IMR-90 (cell line): ENCODE measurements around the gene ATL2. TPM values are rescaled to one million over a fixed set of nuclear protein-coding genes. Genes with fewer than 3 reads are reported as not detected.

ENCODE experiments used
- ATAC-seq: fragments of 200-7000 bp; cut with Tn5 transposase; 2 replicates; pipeline ENCODE4 v1.9.1; 2020; ENCODE audit warnings: low read depth, mild to moderate bottlenecking, moderate library complexity
- BruUV-seq: library from RNA; stranded (reverse); fragments of 400-500 nt; replicated peaks from 2 replicates; lab custom pipeline; 2021; lab: Mats Ljungman, UMichigan
- CTCF ChIA-PET: fragments of 300-600 bp; formaldehyde crosslinking; extraction: SDS; loops from one replicate; lab custom pipeline; 2021; ENCODE audit warnings: antibody characterized with exemption; lab: Yijun Ruan, JAX
- POLR2A ChIA-PET: fragments of 300-600 bp; sonication (Branson Sonifier 250); formaldehyde crosslinking; loops from one replicate; lab custom pipeline; 2022; ENCODE audit warnings: antibody characterized with exemption; ENCODE audit not compliant: unreplicated experiment; lab: Charles Lee
- DNase-seq: peaks from one replicate; pipeline ENCODE4 v3.0.0; 2013
- H2AFZ ChIP-seq: replicated peaks from 2 replicates; pipeline ENCODE3; 2013; ENCODE audit warnings: low read length, mild to moderate bottlenecking; ENCODE audit not compliant: poor library complexity
- H2AK5ac ChIP-seq: 2 replicates; pipeline ENCODE4 v1.6.1; 2013; ENCODE audit warnings: low read depth, low read length, inconsistent platforms
- H2AK9ac ChIP-seq: replicated peaks from 2 replicates; pipeline ENCODE3; 2013; ENCODE audit warnings: mild to moderate bottlenecking, low read depth, low read length, moderate library complexity; ENCODE audit not compliant: poor library complexity
- H2BK120ac ChIP-seq: 2 replicates; pipeline ENCODE4 v1.6.1; 2013; ENCODE audit warnings: low read depth, low read length, inconsistent platforms
- H2BK15ac ChIP-seq: 3 replicates; pipeline ENCODE4 v1.6.1; 2013; ENCODE audit warnings: low read depth, low read length, inconsistent platforms
- H2BK20ac ChIP-seq: 2 replicates; pipeline ENCODE4 v1.6.1; 2013; ENCODE audit warnings: low read depth, mild to moderate bottlenecking, inconsistent platforms, low read length, moderate library complexity
- H2BK5ac ChIP-seq: 2 replicates; pipeline ENCODE4 v1.6.1; 2013; ENCODE audit warnings: mild to moderate bottlenecking, low read depth, low read length, inconsistent platforms; ENCODE audit not compliant: poor library complexity, severe bottlenecking
- H3K14ac ChIP-seq: replicated peaks from 2 replicates; pipeline ENCODE4 v1.6.1; 2013; ENCODE audit warnings: low read depth, low read length, inconsistent platforms
- H3K18ac ChIP-seq: 2 replicates; pipeline ENCODE4 v1.6.1; 2013; ENCODE audit warnings: low read depth, low read length, control low read depth
- H3K23ac ChIP-seq: 2 replicates; pipeline ENCODE4 v1.6.1; 2013; ENCODE audit warnings: low read depth, low read length, inconsistent platforms
- H3K27ac ChIP-seq: 2 replicates; pipeline ENCODE4 v1.5.1; 2013; ENCODE audit warnings: mild to moderate bottlenecking, control low read depth, low read length; ENCODE audit not compliant: insufficient read depth
- H3K27me3 ChIP-seq: 2 replicates; pipeline ENCODE4 v1.6.1; 2013; ENCODE audit warnings: low read length; ENCODE audit not compliant: control insufficient read depth, insufficient read depth
- H3K36me3 ChIP-seq: 2 replicates; pipeline ENCODE4 v1.6.1; 2013; ENCODE audit warnings: low read length, mixed read lengths; ENCODE audit not compliant: control insufficient read depth, insufficient read depth
- H3K4ac ChIP-seq: 2 replicates; pipeline ENCODE4 v1.6.1; 2013; ENCODE audit warnings: low read depth, low read length, inconsistent platforms
- H3K4me1 ChIP-seq: 2 replicates; pipeline ENCODE4 v1.6.1; 2013; ENCODE audit warnings: low read length, mixed read lengths; ENCODE audit not compliant: control insufficient read depth, insufficient read depth
- H3K4me2 ChIP-seq: 2 replicates; pipeline ENCODE4 v1.6.1; 2013; ENCODE audit warnings: low read depth, mild to moderate bottlenecking, control low read depth, low read length, moderate library complexity
- H3K4me3 ChIP-seq: 2 replicates; pipeline ENCODE4 v1.5.1; 2013; ENCODE audit warnings: low read depth, mild to moderate bottlenecking, control low read depth, low read length, moderate library complexity; ENCODE audit not compliant: insufficient read depth
- H3K56ac ChIP-seq: 2 replicates; pipeline ENCODE4 v1.6.1; 2013; ENCODE audit warnings: low read length, inconsistent platforms; ENCODE audit not compliant: insufficient read depth; ENCODE audit errors: extremely low read depth
- H3K79me1 ChIP-seq, 2 experiments: 2 replicates each; pipeline ENCODE4 v1.6.1; 2013; ENCODE audit warnings: low read length in 2 of 2, inconsistent platforms in 1 of 2, low read depth in 1 of 2
- H3K9ac ChIP-seq: 2 replicates; pipeline ENCODE4 v1.6.1; 2013; ENCODE audit warnings: low read depth, low read length, control low read depth
- H3K9me1 ChIP-seq: 2 replicates; pipeline ENCODE4 v1.6.1; 2013; ENCODE audit warnings: low read length, inconsistent platforms; ENCODE audit not compliant: insufficient read depth
- H3K9me3 ChIP-seq: 2 replicates; pipeline ENCODE4 v1.6.1; 2013; ENCODE audit warnings: low read length; ENCODE audit not compliant: control insufficient read depth, insufficient read depth
- H4K20me1 ChIP-seq: 2 replicates; pipeline ENCODE4 v1.6.1; 2013; ENCODE audit warnings: low read length, inconsistent platforms; ENCODE audit not compliant: insufficient read depth
- H4K5ac ChIP-seq: 2 replicates; pipeline ENCODE4 v1.6.1; 2013; ENCODE audit warnings: mild to moderate bottlenecking, low read depth, low read length, control low read depth
- H4K8ac ChIP-seq, 2 experiments: 2 replicates each; pipeline ENCODE4 v1.6.1; 2013; ENCODE audit warnings: low read depth in 2 of 2, low read length in 2 of 2, control low read depth in 1 of 2, inconsistent platforms in 1 of 2
- H4K91ac ChIP-seq: 2 replicates; pipeline ENCODE4 v1.6.1; 2013; ENCODE audit warnings: low read depth, low read length, inconsistent platforms; ENCODE audit not compliant: insufficient read depth
- BHLHE40 ChIP-seq: fragments of 150-350 bp; IDR thresholded peaks from 2 replicates; pipeline ENCODE4 v1.6.1; 2016; ENCODE audit warnings: mild to moderate bottlenecking, low read depth, low read length
- CEBPB ChIP-seq: IDR thresholded peaks from 2 replicates; pipeline ENCODE4 v1.6.1; 2012; ENCODE audit warnings: low read depth, low read length, improper control_type of control experiment
- CHD1 ChIP-seq: IDR thresholded peaks from 2 replicates; pipeline ENCODE4 v1.6.1; 2012; ENCODE audit warnings: low read depth, low read length, improper control_type of control experiment
- FOS ChIP-seq: fragments of 150-350 bp; IDR thresholded peaks from 2 replicates; pipeline ENCODE4 v1.6.1; 2016; ENCODE audit warnings: low read depth, low read length
- MAFK ChIP-seq: IDR thresholded peaks from 2 replicates; pipeline ENCODE4 v1.6.1; 2012; ENCODE audit warnings: low read depth, low read length, improper control_type of control experiment
- NFE2L2 ChIP-seq: fragments of 150-350 bp; IDR thresholded peaks from 2 replicates; pipeline ENCODE4 v1.6.1; 2016; ENCODE audit warnings: low read depth, mild to moderate bottlenecking, low read length
- POLR2A ChIP-seq: IDR thresholded peaks from 2 replicates; pipeline ENCODE4 v1.6.1; 2012; ENCODE audit warnings: mild to moderate bottlenecking, low read depth, low read length
- RAD21 ChIP-seq: IDR thresholded peaks from 2 replicates; pipeline ENCODE4 v1.6.1; 2012; ENCODE audit warnings: low read length, improper control_type of control experiment
- RCOR1 ChIP-seq: IDR thresholded peaks from 2 replicates; pipeline ENCODE4 v1.6.1; 2012; ENCODE audit warnings: mild to moderate bottlenecking, low read length, improper control_type of control experiment; ENCODE audit not compliant: insufficient replicate concordance
- SMC3 ChIP-seq: fragments of 150-350 bp; IDR thresholded peaks from 2 replicates; pipeline ENCODE4 v1.6.1; 2016; ENCODE audit warnings: low read depth, mild to moderate bottlenecking, antibody characterized with exemption, low read length, moderate library complexity
- WGBS, 2 experiments: methylation state at CpG; one replicate each; pipeline versions ENCODE4 v1.1.5 to v1.1.7; 2013; ENCODE audit warnings: missing lambda C conversion rate in 2 of 2; ENCODE audit not compliant: insufficient read length in 1 of 2; ENCODE audit errors: extremely low coverage in 2 of 2; 5-methylcytosine and 5-hydroxymethylcytosine counted together
- dilution Hi-C: fragments of 300-500 bp; cut with HindIII; formaldehyde crosslinking; loops from one replicate; pipeline ENCODE4 v1.14.3; 2018; ENCODE audit warnings: low sequenced_read_pairs; ENCODE audit not compliant: unreplicated experiment
- in situ Hi-C: fragments of 300-500 bp; cut with MboI; formaldehyde crosslinking; loops from 3 replicates; pipeline ENCODE4 v1.14.3; 2019; ENCODE audit warnings: low sequenced_read_pairs, inconsistent platforms, mixed read lengths
- intact Hi-C: fragments of 100-400 bp; cut with micrococcal nuclease; formaldehyde crosslinking; loops from 2 replicates; pipeline ENCODE4 v1.10.0; 2022
- polyA plus RNA-seq, 3 experiments: library from polyadenylated mRNA; depleted of rRNA; stranded (reverse); fragments of >200 nt; gene quantifications; 2 replicates each; pipeline ENCODE4 v1.2.3, GENCODE V29; 2012; ENCODE audit warnings: low replicate concordance in 1 of 3
- total RNA-seq: library from RNA; depleted of rRNA; stranded (reverse); fragments of >200 nt; gene quantifications from 2 replicates; pipeline ENCODE4 v1.2.3, GENCODE V29; 2012
- TF ChIP-seq, protein P1 (sequence below): fragments of 150-350 bp; IDR thresholded peaks from 2 replicates; pipeline ENCODE4 v1.6.1; 2017; ENCODE audit warnings: mild to moderate bottlenecking, antibody characterized with exemption, low read length, low read depth
- TF ChIP-seq, protein P2 (sequence below): conservative IDR thresholded peaks from 2 replicates; pipeline ENCODE4 v1.5.1; 2012; ENCODE audit warnings: mild to moderate bottlenecking, low read depth, low read length, improper control_type of control experiment

Gene ATL2
- total and polyA plus RNA-seq, 2 of the 4 experiments (the other 2 are of a cell fraction): 16.0 to 62.6 TPM

DNA sequence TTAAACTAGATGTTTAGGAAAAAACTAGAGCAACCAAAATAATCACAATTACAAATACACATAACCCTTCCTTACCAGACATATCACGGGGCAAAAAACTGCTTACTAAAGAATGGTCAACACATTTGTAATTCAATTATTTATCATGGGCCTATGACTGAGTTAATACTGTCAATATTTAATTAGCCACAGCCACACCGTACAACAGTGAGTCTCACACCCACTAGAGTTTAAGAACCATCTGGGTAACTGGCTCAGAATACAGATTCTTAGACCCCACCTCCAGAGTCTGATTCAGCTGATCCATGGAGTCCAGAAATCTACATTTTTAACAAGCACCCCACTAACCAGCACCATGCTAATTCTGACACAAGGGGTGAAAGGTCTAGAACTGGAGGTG lies 14.8 kb downstream of the ATL2 start:
- H3K27ac ChIP-seq: no peak overlapping the region
- no peak overlapping the region for H3K4me2 ChIP-seq
- in situ Hi-C loops (no loop called here), dilution Hi-C loops (no loop called here), intact Hi-C loops (no loop called here)
- no peak for ATAC-seq
- no peaks in the 10 kb centered on the region for H3K9me1 ChIP-seq
- no peak overlapping the region for H3K23ac ChIP-seq
- peaks cover 29 to 49% of the 10 kb centered on the region in 2 experiments for H3K79me1 ChIP-seq
- H3K27me3 ChIP-seq: no peaks in the 10 kb centered on the region
- no peak for TF ChIP-seq RCOR1
- TF ChIP-seq MAFK: no peak
- TF ChIP-seq SMC3: no peak
- TF ChIP-seq NFE2L2: no peak
- no peak for TF ChIP-seq POLR2A
- TF ChIP-seq, protein P1, sequence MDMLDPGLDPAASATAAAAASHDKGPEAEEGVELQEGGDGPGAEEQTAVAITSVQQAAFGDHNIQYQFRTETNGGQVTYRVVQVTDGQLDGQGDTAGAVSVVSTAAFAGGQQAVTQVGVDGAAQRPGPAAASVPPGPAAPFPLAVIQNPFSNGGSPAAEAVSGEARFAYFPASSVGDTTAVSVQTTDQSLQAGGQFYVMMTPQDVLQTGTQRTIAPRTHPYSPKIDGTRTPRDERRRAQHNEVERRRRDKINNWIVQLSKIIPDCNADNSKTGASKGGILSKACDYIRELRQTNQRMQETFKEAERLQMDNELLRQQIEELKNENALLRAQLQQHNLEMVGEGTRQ: no peak
- TF ChIP-seq BHLHE40: no peak
- no peak for TF ChIP-seq CEBPB
- TF ChIP-seq, protein P2, sequence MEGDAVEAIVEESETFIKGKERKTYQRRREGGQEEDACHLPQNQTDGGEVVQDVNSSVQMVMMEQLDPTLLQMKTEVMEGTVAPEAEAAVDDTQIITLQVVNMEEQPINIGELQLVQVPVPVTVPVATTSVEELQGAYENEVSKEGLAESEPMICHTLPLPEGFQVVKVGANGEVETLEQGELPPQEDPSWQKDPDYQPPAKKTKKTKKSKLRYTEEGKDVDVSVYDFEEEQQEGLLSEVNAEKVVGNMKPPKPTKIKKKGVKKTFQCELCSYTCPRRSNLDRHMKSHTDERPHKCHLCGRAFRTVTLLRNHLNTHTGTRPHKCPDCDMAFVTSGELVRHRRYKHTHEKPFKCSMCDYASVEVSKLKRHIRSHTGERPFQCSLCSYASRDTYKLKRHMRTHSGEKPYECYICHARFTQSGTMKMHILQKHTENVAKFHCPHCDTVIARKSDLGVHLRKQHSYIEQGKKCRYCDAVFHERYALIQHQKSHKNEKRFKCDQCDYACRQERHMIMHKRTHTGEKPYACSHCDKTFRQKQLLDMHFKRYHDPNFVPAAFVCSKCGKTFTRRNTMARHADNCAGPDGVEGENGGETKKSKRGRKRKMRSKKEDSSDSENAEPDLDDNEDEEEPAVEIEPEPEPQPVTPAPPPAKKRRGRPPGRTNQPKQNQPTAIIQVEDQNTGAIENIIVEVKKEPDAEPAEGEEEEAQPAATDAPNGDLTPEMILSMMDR: no peak
- no peak for TF ChIP-seq FOS
- TF ChIP-seq CHD1: no peak
- TF ChIP-seq RAD21: no peak
- no peak overlapping the region for H2AFZ ChIP-seq
- no peak overlapping the region for H2BK20ac ChIP-seq
- H3K9me3 ChIP-seq: no peaks in the 10 kb centered on the region
- H3K18ac ChIP-seq: no peak overlapping the region
- no peak overlapping the region for H3K14ac ChIP-seq
- H2BK120ac ChIP-seq: no peak overlapping the region
- no peak overlapping the region for H4K8ac ChIP-seq
- no peak overlapping the region for H3K9ac ChIP-seq
- H3K4ac ChIP-seq: no peak overlapping the region
- H2AK9ac ChIP-seq: no peak overlapping the region
- H4K91ac ChIP-seq: no peak overlapping the region
- no peak overlapping the region for H2AK5ac ChIP-seq
- no peak overlapping the region for H2BK15ac ChIP-seq
- CTCF ChIA-PET: interaction anchor here (2.7 kb wide), 1 partner anchor 13 kb away, joined by 17 read pairs; the partner anchor contains the start of gene ATL2
- no peak for DNase-seq
- no peak overlapping the region for H3K4me3 ChIP-seq
- no peaks in the 10 kb centered on the region for H3K36me3 ChIP-seq
- POLR2A ChIA-PET: no interaction called here
- no TSS peak for BruUV-seq
- H2BK5ac ChIP-seq: no peak overlapping the region
- no CpG with 5 or more reads among the region's 2 CpGs for WGBS, 2 experiments
- no peak overlapping the region for H3K56ac ChIP-seq
- peaks cover 12% of the 10 kb centered on the region for H4K20me1 ChIP-seq
- no peaks in the 10 kb centered on the region for H3K4me1 ChIP-seq
- H4K5ac ChIP-seq: no peak overlapping the region
